Measurements from ENCODE around the gene SLC4A4. TPM values are rescaled to one million over a fixed set of nuclear protein-coding genes. Genes with fewer than 3 reads are reported as not detected.

The SLC4A4 gene
- total and polyA plus RNA-seq, 4 donors = 3.2 to 78.6 (median 18.6) TPM

DNA sequence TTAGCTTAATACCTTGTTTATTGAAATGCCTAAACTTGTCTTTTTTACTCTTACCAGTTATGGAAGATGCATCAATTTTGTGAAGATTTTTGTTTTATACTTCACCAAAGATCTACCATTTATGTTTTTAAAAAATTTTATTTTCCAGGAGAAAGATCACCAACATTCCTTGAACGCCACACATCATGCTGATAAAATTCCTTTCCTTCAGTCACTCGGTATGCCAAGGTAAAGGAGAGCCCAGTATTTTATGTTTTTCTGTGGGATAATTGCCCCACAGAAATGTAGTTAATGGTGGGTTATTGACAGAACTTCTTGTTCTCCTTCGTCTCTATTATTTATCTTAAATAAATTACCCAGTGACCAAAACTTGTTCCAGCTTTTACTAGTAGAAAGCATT, 228.0 kb downstream of the SLC4A4 start:
- WGBS, 2 donors = 78 to 83% methylated on average over 3 of the region's 3 CpGs
- TF ChIP-seq, protein P1, sequence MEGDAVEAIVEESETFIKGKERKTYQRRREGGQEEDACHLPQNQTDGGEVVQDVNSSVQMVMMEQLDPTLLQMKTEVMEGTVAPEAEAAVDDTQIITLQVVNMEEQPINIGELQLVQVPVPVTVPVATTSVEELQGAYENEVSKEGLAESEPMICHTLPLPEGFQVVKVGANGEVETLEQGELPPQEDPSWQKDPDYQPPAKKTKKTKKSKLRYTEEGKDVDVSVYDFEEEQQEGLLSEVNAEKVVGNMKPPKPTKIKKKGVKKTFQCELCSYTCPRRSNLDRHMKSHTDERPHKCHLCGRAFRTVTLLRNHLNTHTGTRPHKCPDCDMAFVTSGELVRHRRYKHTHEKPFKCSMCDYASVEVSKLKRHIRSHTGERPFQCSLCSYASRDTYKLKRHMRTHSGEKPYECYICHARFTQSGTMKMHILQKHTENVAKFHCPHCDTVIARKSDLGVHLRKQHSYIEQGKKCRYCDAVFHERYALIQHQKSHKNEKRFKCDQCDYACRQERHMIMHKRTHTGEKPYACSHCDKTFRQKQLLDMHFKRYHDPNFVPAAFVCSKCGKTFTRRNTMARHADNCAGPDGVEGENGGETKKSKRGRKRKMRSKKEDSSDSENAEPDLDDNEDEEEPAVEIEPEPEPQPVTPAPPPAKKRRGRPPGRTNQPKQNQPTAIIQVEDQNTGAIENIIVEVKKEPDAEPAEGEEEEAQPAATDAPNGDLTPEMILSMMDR (IDR thresholded peaks at IDR 0.05; ENCODE audit: control extremely low read depth, extremely low read depth) = no peak
- no peaks in the 10 kb centered on the region for H3K27me3 ChIP-seq (ENCODE audit: control insufficient read depth in 3 of 3, insufficient read depth in 3 of 3, low read length in 2 of 3)
- peaks cover 0 to 12% (median 7%) of the 10 kb centered on the region in 4 donors for H3K36me3 ChIP-seq (ENCODE audit: control insufficient read depth in 4 of 4, insufficient read depth in 4 of 4, low read length in 4 of 4)
- DNase-seq (no peak), ATAC-seq (ENCODE audit: insufficient read depth, low FRiP score) (no peak)
- no peak overlapping the region for H3K4me3 ChIP-seq
- no peak overlapping the region for H3K27ac ChIP-seq (ENCODE audit: low read depth in 1 of 2, low read length in 1 of 2)
- no peak overlapping the region for H3K9ac ChIP-seq (ENCODE audit: insufficient read depth in 1 of 2, low read length in 2 of 2)
- no peaks in the 10 kb centered on the region for H3K9me3 ChIP-seq (ENCODE audit: control insufficient read depth in 4 of 4, insufficient read depth in 3 of 4, low read length in 3 of 4)
- H3K4me1 ChIP-seq (ENCODE audit: control insufficient read depth in 5 of 5, insufficient read depth in 5 of 5, low read length in 5 of 5) = peaks cover 0 to 5% (median 0%) of the 10 kb centered on the region in 5 donors

DNA sequence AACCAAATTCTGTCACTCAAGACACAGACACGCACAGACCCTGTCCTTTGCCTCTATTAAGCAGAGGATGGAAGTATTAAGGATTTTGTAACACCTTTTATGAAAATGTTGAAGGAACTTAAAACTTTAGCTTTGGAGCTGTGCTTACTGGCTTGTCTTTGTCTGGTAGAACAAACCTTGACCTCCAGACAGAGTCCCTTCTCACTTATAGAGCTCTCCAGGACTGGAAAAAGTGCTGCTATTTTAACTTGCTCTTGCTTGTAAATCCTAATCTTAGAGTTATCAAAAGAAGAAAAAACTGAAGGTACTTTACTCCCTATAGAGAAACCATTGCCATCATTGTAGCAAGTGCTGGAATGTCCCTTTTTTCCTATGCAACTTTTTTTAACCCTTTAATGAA, 229.3 kb downstream of the SLC4A4 start:
- TF ChIP-seq, protein P1 (IDR thresholded peaks at IDR 0.05; ENCODE audit: control extremely low read depth, extremely low read depth) = no peak
- no peaks in the 10 kb centered on the region for H3K9me3 ChIP-seq (ENCODE audit: control insufficient read depth in 4 of 4, insufficient read depth in 3 of 4, low read length in 3 of 4)
- H3K9ac ChIP-seq (ENCODE audit: insufficient read depth in 1 of 2, low read length in 2 of 2) = no peak overlapping the region
- no peak overlapping the region for H3K4me3 ChIP-seq
- no peak overlapping the region for H3K27ac ChIP-seq (ENCODE audit: low read depth in 1 of 2, low read length in 1 of 2)
- no peaks in the 10 kb centered on the region for H3K27me3 ChIP-seq (ENCODE audit: control insufficient read depth in 3 of 3, insufficient read depth in 3 of 3, low read length in 2 of 3)
- peaks cover 0 to 5% (median 0%) of the 10 kb centered on the region in 5 donors for H3K4me1 ChIP-seq (ENCODE audit: control insufficient read depth in 5 of 5, insufficient read depth in 5 of 5, low read length in 5 of 5)
- no peak for DNase-seq
- H3K36me3 ChIP-seq (ENCODE audit: control insufficient read depth in 4 of 4, insufficient read depth in 4 of 4, low read length in 4 of 4) = peaks cover 0 to 9% (median 6%) of the 10 kb centered on the region in 4 donors
- ATAC-seq (ENCODE audit: insufficient read depth, low FRiP score) = no peak
- WGBS, 2 donors = 0% methylated on average over 1 of the region's 1 CpG

DNA sequence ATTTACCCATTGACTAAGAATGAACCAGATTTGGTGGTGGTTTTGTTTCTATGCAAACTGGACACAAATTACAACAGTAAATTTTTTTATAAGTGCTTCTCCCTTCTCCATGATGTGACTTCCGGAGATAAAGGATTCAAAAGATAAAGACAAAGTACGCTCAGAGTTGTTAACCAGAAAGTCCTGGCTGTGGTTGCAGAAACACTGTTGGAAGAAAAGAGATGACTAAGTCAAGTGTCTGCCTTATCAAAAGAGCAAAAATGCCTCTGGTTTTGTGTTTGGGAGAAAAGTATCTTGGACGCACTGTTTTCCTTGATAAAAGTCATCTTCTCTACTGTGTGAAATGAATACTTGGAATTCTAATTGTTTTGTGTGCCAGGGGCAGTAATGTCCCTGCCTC, 231.7 kb downstream of the SLC4A4 start:
- Histone ChIP-seq H3K27ac (ENCODE audit: low read depth in 1 of 2, low read length in 1 of 2) (no peak overlapping the region), H3K9me3 (ENCODE audit: control insufficient read depth in 4 of 4, insufficient read depth in 3 of 4, low read length in 3 of 4) (no peaks in the 10 kb centered on the region), H3K4me3 (no peak overlapping the region), H3K27me3 (ENCODE audit: control insufficient read depth in 3 of 3, insufficient read depth in 3 of 3, low read length in 2 of 3) (no peaks in the 10 kb centered on the region), H3K4me1 (ENCODE audit: control insufficient read depth in 5 of 5, insufficient read depth in 5 of 5, low read length in 5 of 5) (peaks cover 0 to 5% (median 0%) of the 10 kb centered on the region in 5 donors), H3K9ac (ENCODE audit: insufficient read depth in 1 of 2, low read length in 2 of 2) (no peak overlapping the region), H3K36me3 (ENCODE audit: control insufficient read depth in 4 of 4, insufficient read depth in 4 of 4, low read length in 4 of 4) (peaks cover 0 to 8% (median 4%) of the 10 kb centered on the region in 4 donors)
- ATAC-seq (ENCODE audit: insufficient read depth, low FRiP score) (no peak), DNase-seq (no peak)
- WGBS, 2 donors = 83 to 88% methylated on average over 3 of the region's 3 CpGs
- TF ChIP-seq, protein P1 (IDR thresholded peaks at IDR 0.05; ENCODE audit: control extremely low read depth, extremely low read depth) = no peak

DNA sequence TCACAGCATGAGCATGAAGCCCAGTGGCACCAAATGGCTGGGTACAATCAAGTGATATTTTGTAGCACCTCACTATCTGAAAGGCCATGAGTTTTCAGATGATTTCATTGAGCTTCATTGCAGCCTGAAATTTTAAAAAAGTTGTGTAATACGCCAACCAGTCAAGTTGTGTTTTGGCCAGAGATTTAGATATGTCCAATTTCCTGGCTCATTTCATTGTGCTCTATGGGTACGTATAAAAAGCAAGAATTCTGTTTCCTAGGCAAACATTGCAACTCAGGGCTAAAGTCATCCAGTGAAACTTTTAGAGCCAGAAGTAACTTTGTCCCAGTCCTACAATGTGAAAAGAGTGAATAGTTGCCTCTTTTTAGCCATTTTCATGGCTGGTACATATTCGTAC, 232.5 kb downstream of the SLC4A4 start:
- Histone ChIP-seq H3K4me3 (no peak overlapping the region), H3K27ac (ENCODE audit: low read depth in 1 of 2, low read length in 1 of 2) (no peak overlapping the region), H3K9ac (ENCODE audit: insufficient read depth in 1 of 2, low read length in 2 of 2) (no peak overlapping the region), H3K27me3 (ENCODE audit: control insufficient read depth in 3 of 3, insufficient read depth in 3 of 3, low read length in 2 of 3) (no peaks in the 10 kb centered on the region), H3K9me3 (ENCODE audit: control insufficient read depth in 4 of 4, insufficient read depth in 3 of 4, low read length in 3 of 4) (no peaks in the 10 kb centered on the region), H3K36me3 (ENCODE audit: control insufficient read depth in 4 of 4, insufficient read depth in 4 of 4, low read length in 4 of 4) (peaks cover 0 to 8% (median 4%) of the 10 kb centered on the region in 4 donors), H3K4me1 (ENCODE audit: control insufficient read depth in 5 of 5, insufficient read depth in 5 of 5, low read length in 5 of 5) (peaks cover 0 to 5% (median 0%) of the 10 kb centered on the region in 5 donors)
- DNase-seq = no peak
- 83 to 89% methylated on average over 3 of the region's 3 CpGs for WGBS, 2 donors
- TF ChIP-seq, protein P1 (IDR thresholded peaks at IDR 0.05; ENCODE audit: control extremely low read depth, extremely low read depth) = no peak
- ATAC-seq (ENCODE audit: insufficient read depth, low FRiP score) = no peak

Measured in lung (tissue), 12 donors.